Stomach (tissue), 4 donors: ENCODE data around the gene PIEZO1.

Source experiments
- EP300 ChIP-seq: sonication (generic); formaldehyde crosslinking; IDR thresholded peaks from one replicate; pipeline ENCODE4 v1.6.1; 2017; ENCODE audit warnings: antibody characterized with exemption
- POLR2A ChIP-seq, 4 donors: fragments of 450-650 bp; IDR thresholded peaks; one replicate each; pipeline ENCODE4 v1.6.1; 2016; ENCODE audit warnings: antibody characterized with exemption in 4 of 4, control low read depth in 2 of 4, mild to moderate bottlenecking in 1 of 4, moderate library complexity in 1 of 4
- POLR2AphosphoS5 ChIP-seq, 3 donors: sonication (generic); formaldehyde crosslinking; IDR thresholded peaks; one replicate each; pipeline ENCODE4 v1.6.1; 2016; ENCODE audit warnings: antibody characterized with exemption in 3 of 3
- TF ChIP-seq, protein P1 (sequence below), 7 experiments: fragments of 450-650 bp in 4 of 7; fragments of 200-600 bp in 3 of 7; sonication (generic) in 3 of 7; IDR thresholded peaks; one replicate each; pipeline ENCODE4 v1.5.1; 2016 to 2019; ENCODE audit warnings: antibody characterized with exemption in 7 of 7, control low read depth in 2 of 7, mild to moderate bottlenecking in 1 of 7

DNA sequence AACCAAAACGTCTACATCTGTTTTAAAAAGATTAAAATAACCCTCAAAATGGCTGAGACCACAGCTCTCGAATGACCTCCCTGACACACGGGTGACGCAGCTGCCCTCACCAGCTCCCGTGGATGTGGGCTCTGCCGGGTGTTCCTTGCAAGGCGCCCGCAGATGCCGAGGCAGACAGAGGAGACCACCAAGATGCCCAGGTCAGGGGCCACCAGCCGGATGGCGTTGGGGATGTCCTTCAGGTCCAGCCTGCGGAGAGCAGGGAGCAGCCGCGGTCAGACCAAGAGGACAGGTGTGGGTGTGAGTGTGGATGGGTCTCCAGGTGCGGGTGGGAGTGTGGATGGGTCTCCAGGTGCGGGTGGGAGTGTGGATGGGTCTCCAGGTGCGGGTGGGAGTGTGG is 43.7 kb downstream of the PIEZO1 start:
- TF ChIP-seq POLR2AphosphoS5 (IDR thresholded peaks at IDR 0.05) (no peak), POLR2A (IDR thresholded peaks at IDR 0.05) (no peak), EP300 (no peak)
- TF ChIP-seq, protein P1, sequence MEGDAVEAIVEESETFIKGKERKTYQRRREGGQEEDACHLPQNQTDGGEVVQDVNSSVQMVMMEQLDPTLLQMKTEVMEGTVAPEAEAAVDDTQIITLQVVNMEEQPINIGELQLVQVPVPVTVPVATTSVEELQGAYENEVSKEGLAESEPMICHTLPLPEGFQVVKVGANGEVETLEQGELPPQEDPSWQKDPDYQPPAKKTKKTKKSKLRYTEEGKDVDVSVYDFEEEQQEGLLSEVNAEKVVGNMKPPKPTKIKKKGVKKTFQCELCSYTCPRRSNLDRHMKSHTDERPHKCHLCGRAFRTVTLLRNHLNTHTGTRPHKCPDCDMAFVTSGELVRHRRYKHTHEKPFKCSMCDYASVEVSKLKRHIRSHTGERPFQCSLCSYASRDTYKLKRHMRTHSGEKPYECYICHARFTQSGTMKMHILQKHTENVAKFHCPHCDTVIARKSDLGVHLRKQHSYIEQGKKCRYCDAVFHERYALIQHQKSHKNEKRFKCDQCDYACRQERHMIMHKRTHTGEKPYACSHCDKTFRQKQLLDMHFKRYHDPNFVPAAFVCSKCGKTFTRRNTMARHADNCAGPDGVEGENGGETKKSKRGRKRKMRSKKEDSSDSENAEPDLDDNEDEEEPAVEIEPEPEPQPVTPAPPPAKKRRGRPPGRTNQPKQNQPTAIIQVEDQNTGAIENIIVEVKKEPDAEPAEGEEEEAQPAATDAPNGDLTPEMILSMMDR (IDR thresholded peaks at IDR 0.05) = no peak
